Neural progenitor cell (in vitro differentiated cells): ENCODE data around the gene CFDP1. TPM values are rescaled to one million over a fixed set of nuclear protein-coding genes. Genes with fewer than 3 reads are reported as not detected.

Source experiments
- DNase-seq: peaks from one replicate; pipeline ENCODE4 v3.0.0-alpha.2; 2016; ENCODE audit warnings: low spot score
- H2AFZ ChIP-seq: fragments of 200-600 bp; sonication (generic); replicated peaks from 2 replicates; pipeline ENCODE4 v1.6.1; 2016; ENCODE audit warnings: antibody characterized with exemption
- H3F3A ChIP-seq: fragments of 200-600 bp; sonication (generic); 2 replicates; pipeline ENCODE4 v1.6.1; 2016; ENCODE audit warnings: antibody characterized with exemption, low read depth
- H3K27ac ChIP-seq: fragments of 200-600 bp; sonication (generic); 2 replicates; pipeline ENCODE4 v1.5.1; 2016; ENCODE audit warnings: mild to moderate bottlenecking
- H3K27me3 ChIP-seq: fragments of 200-600 bp; sonication (generic); 2 replicates; pipeline ENCODE4 v1.6.1; 2016; ENCODE audit warnings: mild to moderate bottlenecking, moderate library complexity
- H3K36me3 ChIP-seq: fragments of 200-600 bp; sonication (generic); 2 replicates; pipeline ENCODE4 v1.5.1; 2016
- H3K4me1 ChIP-seq: fragments of 200-600 bp; sonication (generic); 2 replicates; pipeline ENCODE4 v1.6.1; 2016; ENCODE audit warnings: mixed run types
- H3K4me2 ChIP-seq: fragments of 200-600 bp; sonication (generic); 2 replicates; pipeline ENCODE4 v1.6.1; 2016
- H3K4me3 ChIP-seq: fragments of 200-600 bp; sonication (generic); 2 replicates; pipeline ENCODE4 v1.5.1; 2016
- H3K79me2 ChIP-seq: fragments of 200-600 bp; sonication (generic); 2 replicates; pipeline ENCODE4 v1.6.1; 2016; ENCODE audit warnings: low read depth
- H3K9ac ChIP-seq: fragments of 200-600 bp; sonication (generic); 2 replicates; pipeline ENCODE4 v1.6.1; 2016
- H3K9me3 ChIP-seq: fragments of 200-600 bp; sonication (generic); 2 replicates; pipeline ENCODE4 v1.5.1; 2016; ENCODE audit warnings: low read depth
- H4K20me1 ChIP-seq: fragments of 200-600 bp; sonication (generic); 2 replicates; pipeline ENCODE4 v1.6.1; 2016; ENCODE audit warnings: low read depth
- H3K27ac Mint-ChIP-seq: 3 replicates; pipeline ENCODE4 v1.8.0; 2021; ENCODE audit warnings: mixed read lengths
- H3K27me3 Mint-ChIP-seq: 2 replicates; pipeline ENCODE4 v1.8.0; 2022; ENCODE audit warnings: low read depth, mild to moderate bottlenecking, inconsistent platforms, moderate library complexity, mixed read lengths; ENCODE audit not compliant: insufficient read depth
- H3K36me3 Mint-ChIP-seq: 3 replicates; pipeline ENCODE4 v1.8.0; 2021; ENCODE audit warnings: mixed read lengths
- H3K4me1 Mint-ChIP-seq: 3 replicates; pipeline ENCODE4 v1.8.0; 2021; ENCODE audit warnings: mixed read lengths
- H3K4me3 Mint-ChIP-seq: 3 replicates; pipeline ENCODE4 v1.8.0; 2021; ENCODE audit warnings: mild to moderate bottlenecking, moderate library complexity, mixed read lengths
- H3K9me3 Mint-ChIP-seq: 3 replicates; pipeline ENCODE4 v1.8.0; 2020; ENCODE audit warnings: mixed read lengths
- CTCF ChIP-seq: fragments of 200-600 bp; sonication (generic); IDR thresholded peaks from 2 replicates; pipeline ENCODE4 v1.5.1; 2017; ENCODE audit warnings: antibody characterized with exemption, mild to moderate bottlenecking
- EZH2 ChIP-seq: fragments of 200-600 bp; sonication (generic); IDR thresholded peaks from 2 replicates; pipeline ENCODE4 v1.6.1; 2017; ENCODE audit warnings: antibody characterized with exemption, mild to moderate bottlenecking, moderate library complexity
- EZH2phosphoT487 ChIP-seq: fragments of 200-600 bp; sonication (generic); IDR thresholded peaks from 2 replicates; pipeline ENCODE4 v1.6.1; 2017; ENCODE audit warnings: antibody characterized with exemption
- total RNA-seq: library from RNA; depleted of rRNA; stranded (reverse); fragments of >200 nt; gene quantifications from 2 replicates; pipeline ENCODE4 v1.2.3, GENCODE V29; 2015; ENCODE audit warnings: low replicate concordance

The CFDP1 gene
- total RNA-seq, 1 donor from 2014 or later = 159 TPM

- peak overlapping the region; percentile 54 for H3K4me2 ChIP-seq
- H3K9me3 Mint-ChIP-seq = no peaks in the 10 kb centered on the region
- no peak overlapping the region for H3K9ac ChIP-seq
- no peak overlapping the region for H3K4me3 ChIP-seq
- H4K20me1 ChIP-seq = peaks cover 18% of the 10 kb centered on the region
- no peaks in the 10 kb centered on the region for H3K27me3 Mint-ChIP-seq
- H3K27ac Mint-ChIP-seq = peak overlapping the region; percentile 90
- peak; percentile 83 for DNase-seq
- no peaks in the 10 kb centered on the region for H3K9me3 ChIP-seq
- peaks cover 3% of the 10 kb centered on the region for H3F3A ChIP-seq
- peaks cover 12% of the 10 kb centered on the region for H3K4me1 ChIP-seq
- no peak overlapping the region for H3K27ac ChIP-seq
- no peak overlapping the region for H2AFZ ChIP-seq
- H3K4me3 Mint-ChIP-seq = peak overlapping the region; percentile 56
- no peaks in the 10 kb centered on the region for H3K79me2 ChIP-seq
- TF ChIP-seq EZH2 = no peak
- TF ChIP-seq EZH2phosphoT487 = no peak
- no peak for TF ChIP-seq CTCF
- H3K27me3 ChIP-seq = no peaks in the 10 kb centered on the region
- peaks cover 77% of the 10 kb centered on the region for H3K4me1 Mint-ChIP-seq
- no peaks in the 10 kb centered on the region for H3K36me3 ChIP-seq
- H3K36me3 Mint-ChIP-seq = peaks cover 15% of the 10 kb centered on the region
Measured at GRCh38 chr16:75377729-75378386, 55.4 kb downstream of the CFDP1 start.

- Histone ChIP-seq H3K79me2 (no peaks in the 10 kb centered on the region), H3K27ac (no peak overlapping the region), H3K4me1 (peaks cover 12% of the 10 kb centered on the region), H2AFZ (no peak overlapping the region), H3K36me3 (no peaks in the 10 kb centered on the region), H3K27me3 (no peaks in the 10 kb centered on the region), H3K9me3 (no peaks in the 10 kb centered on the region), H3F3A (peaks cover 3% of the 10 kb centered on the region), H3K9ac (no peak overlapping the region), H3K4me2 (no peak overlapping the region), H3K4me3 (no peak overlapping the region), H4K20me1 (peaks cover 18% of the 10 kb centered on the region)
- Mint-ChIP-seq H3K9me3 (no peaks in the 10 kb centered on the region), H3K27me3 (no peaks in the 10 kb centered on the region), H3K4me3 (peak overlapping the region; percentile 56), H3K4me1 (peaks cover 82% of the 10 kb centered on the region), H3K36me3 (peaks cover 14% of the 10 kb centered on the region), H3K27ac (peak overlapping the region; percentile 90)
- no peak for DNase-seq
- TF ChIP-seq EZH2phosphoT487 = no peak
- TF ChIP-seq CTCF = no peak
- no peak for TF ChIP-seq EZH2
Measured at GRCh38 chr16:75376475-75377161, 56.7 kb downstream of the CFDP1 start.

- Histone ChIP-seq H4K20me1 (peaks cover 18% of the 10 kb centered on the region), H3K27ac (no peak overlapping the region), H3K36me3 (no peaks in the 10 kb centered on the region), H3K9me3 (no peaks in the 10 kb centered on the region), H3K9ac (no peak overlapping the region), H3K4me1 (peaks cover 12% of the 10 kb centered on the region), H3K4me2 (no peak overlapping the region), H2AFZ (no peak overlapping the region), H3K27me3 (no peaks in the 10 kb centered on the region), H3F3A (peaks cover 3% of the 10 kb centered on the region), H3K79me2 (no peaks in the 10 kb centered on the region), H3K4me3 (no peak overlapping the region)
- TF ChIP-seq EZH2phosphoT487 (no peak), EZH2 (no peak), CTCF (no peak)
- H3K36me3 Mint-ChIP-seq = peaks cover 5% of the 10 kb centered on the region
- DNase-seq = no peak
- H3K4me3 Mint-ChIP-seq = no peak overlapping the region
- H3K4me1 Mint-ChIP-seq = peaks cover 67% of the 10 kb centered on the region
- no peaks in the 10 kb centered on the region for H3K9me3 Mint-ChIP-seq
- H3K27me3 Mint-ChIP-seq = no peaks in the 10 kb centered on the region
- H3K27ac Mint-ChIP-seq = no peak overlapping the region
Measured at GRCh38 chr16:75374388-75374787, 58.9 kb downstream of the CFDP1 start.
